ENCODE results near the gene SOHLH1. TPM values are rescaled to one million over a fixed set of nuclear protein-coding genes. Genes with fewer than 3 reads are reported as not detected.

The SOHLH1 gene
- total RNA-seq, 6 donors from 2014 or later, result not detected

GRCh38 chr9:135664266-135664665 lies 35.0 kb downstream of the SOHLH1 start:
- Histone ChIP-seq H3K9me3 (peaks cover 0 to 10% (median 0%) of the 10 kb centered on the region in 4 donors), H3K36me3 (no peaks in the 10 kb centered on the region), H3K4me3 (no peak overlapping the region), H3K4me1 (no peaks in the 10 kb centered on the region), H3K27me3 (no peaks in the 10 kb centered on the region), H3K27ac (no peak overlapping the region)
- TF ChIP-seq POLR2A (IDR thresholded peaks at IDR 0.05) (no peak), CTCF (IDR thresholded peaks at IDR 0.05) (no peak), EP300 (IDR thresholded peaks at IDR 0.05) (no peak), POLR2AphosphoS5 (IDR thresholded peaks at IDR 0.05) (no peak)
- DNase-seq (peak in 1 of 2 donors; percentile 24), ATAC-seq (ENCODE audit: low FRiP score in 2 of 2) (no peak)
- 80 to 84% methylated on average over 10 of the region's 10 CpGs for WGBS, 2 donors

GRCh38 chr9:135663857-135664256 lies 35.4 kb downstream of the SOHLH1 start:
- whole genome bisulfite sequencing, 2 donors, result 74 to 84% methylated on average over 10 to 12 of the region's 12 CpGs
- Histone ChIP-seq H3K36me3 (no peaks in the 10 kb centered on the region), H3K27me3 (no peaks in the 10 kb centered on the region), H3K4me3 (no peak overlapping the region), H3K4me1 (no peaks in the 10 kb centered on the region), H3K9me3 (peaks cover 0 to 5% (median 0%) of the 10 kb centered on the region in 4 donors), H3K27ac (no peak overlapping the region)
- ATAC-seq (ENCODE audit: low FRiP score in 2 of 2) (no peak), DNase-seq (peak in 1 of 2 donors; percentile 33)
- TF ChIP-seq POLR2AphosphoS5 (IDR thresholded peaks at IDR 0.05) (no peak), EP300 (IDR thresholded peaks at IDR 0.05) (no peak), CTCF (IDR thresholded peaks at IDR 0.05) (no peak), POLR2A (IDR thresholded peaks at IDR 0.05) (no peak)

GRCh38 chr9:135663451-135663770 lies 35.9 kb downstream of the SOHLH1 start:
- TF ChIP-seq EP300 (IDR thresholded peaks at IDR 0.05) (no peak), POLR2A (IDR thresholded peaks at IDR 0.05) (no peak), POLR2AphosphoS5 (IDR thresholded peaks at IDR 0.05) (no peak), CTCF (IDR thresholded peaks at IDR 0.05) (no peak)
- H3K9me3 ChIP-seq, result peaks cover 0 to under 1% (median 0%) of the 10 kb centered on the region in 4 donors
- no peaks in the 10 kb centered on the region for H3K4me1 ChIP-seq
- ATAC-seq (ENCODE audit: low FRiP score in 2 of 2) (no peak), DNase-seq (no peak)
- no peak overlapping the region for H3K27ac ChIP-seq
- H3K4me3 ChIP-seq, result no peak overlapping the region
- no peaks in the 10 kb centered on the region for H3K27me3 ChIP-seq
- WGBS, 2 donors, result 63 to 67% methylated on average over 3 of the region's 3 CpGs
- no peaks in the 10 kb centered on the region for H3K36me3 ChIP-seq

GRCh38 chr9:135662758-135663450 lies 36.4 kb downstream of the SOHLH1 start, which contains the start of gene LCN9:
Gene LCN9, plus strand, starts transcription at chr9:135663309. Its CDS starts 13 bp downstream, at chr9:135663322.
- H3K4me1 ChIP-seq, result no peaks in the 10 kb centered on the region
- ATAC-seq (ENCODE audit: low FRiP score in 2 of 2) (no peak), DNase-seq (peak; percentile 9 to 54)
- H3K36me3 ChIP-seq, result no peaks in the 10 kb centered on the region
- H3K27me3 ChIP-seq, result no peaks in the 10 kb centered on the region
- H3K27ac ChIP-seq, result no peak within 1 kb of the TSS
- 63 to 64% methylated on average over 13 to 25 of the region's 25 CpGs for WGBS, 2 donors
- no peaks in the 10 kb centered on the region for H3K9me3 ChIP-seq
- no peak for TF ChIP-seq POLR2A (IDR thresholded peaks at IDR 0.05)
- TF ChIP-seq CTCF (IDR thresholded peaks at IDR 0.05), result no peak
- no peak for TF ChIP-seq EP300 (IDR thresholded peaks at IDR 0.05)
- TF ChIP-seq POLR2AphosphoS5 (IDR thresholded peaks at IDR 0.05), result no peak
- no peak within 1 kb of the TSS for H3K4me3 ChIP-seq

Measured in upper lobe of left lung (tissue), 6 donors.